Cardiac muscle cell (in vitro differentiated cells and primary cell): Measurements from ENCODE around the gene STAG1. TPM values are rescaled to one million over a fixed set of nuclear protein-coding genes. Genes with fewer than 3 reads are reported as not detected.
"Not testable (repeated sequence)": the region's sequence is repeated elsewhere in the genome, so short reads cannot be mapped to it uniquely, and the experiment has no call there.

Experiments used
- DNase-seq, 2 donors: peaks; one replicate each; pipeline versions ENCODE4 v3.0.0 to v3.0.0-alpha.2; 2010 to 2017; ENCODE audit warnings: low read depth in 1 of 2, low spot score in 1 of 2
- H3K27ac ChIP-seq: fragments of 200-600 bp; sonication (generic); 2 replicates; pipeline ENCODE4 v1.5.1; 2016
- H3K27me3 ChIP-seq: fragments of 200-600 bp; sonication (generic); 2 replicates; pipeline ENCODE4 v1.6.0; 2016; ENCODE audit warnings: control low read depth
- H3K36me3 ChIP-seq: fragments of 200-600 bp; sonication (generic); 2 replicates; pipeline ENCODE4 v1.5.1; 2016; ENCODE audit warnings: control low read depth
- H3K4me1 ChIP-seq: fragments of 200-600 bp; sonication (generic); 2 replicates; pipeline ENCODE4 v1.8.1; 2017; ENCODE audit warnings: low read depth, mild to moderate bottlenecking, mixed run types
- H3K4me3 ChIP-seq: fragments of 200-600 bp; sonication (generic); 2 replicates; pipeline ENCODE4 v1.5.1; 2016; ENCODE audit warnings: mild to moderate bottlenecking
- H3K9me3 ChIP-seq: fragments of 200-600 bp; sonication (generic); 2 replicates; pipeline ENCODE4 v1.5.1; 2017; ENCODE audit warnings: low read depth, mild to moderate bottlenecking, control low read depth
- polyA plus RNA-seq: library from polyadenylated mRNA; unstranded; fragments of >200 nt; fragmentation: Nextera tagmentation; extraction: Ambion mirVana; gene quantifications from 2 replicates; pipeline ENCODE4 v1.2.1, GENCODE V29; 2016
- total RNA-seq: library from RNA; depleted of rRNA; stranded (reverse); fragments of >200 nt; gene quantifications from 2 replicates; pipeline ENCODE4 v1.2.3, GENCODE V29; 2016
- TF ChIP-seq, protein P1 (sequence below): IDR thresholded peaks from 2 replicates; pipeline ENCODE4 v1.5.1; 2012; ENCODE audit warnings: low read depth, mild to moderate bottlenecking, low read length

Gene STAG1
- total and polyA plus RNA-seq, 2 experiments from 2014 or later, result 12.7 to 18.3 TPM

DNA sequence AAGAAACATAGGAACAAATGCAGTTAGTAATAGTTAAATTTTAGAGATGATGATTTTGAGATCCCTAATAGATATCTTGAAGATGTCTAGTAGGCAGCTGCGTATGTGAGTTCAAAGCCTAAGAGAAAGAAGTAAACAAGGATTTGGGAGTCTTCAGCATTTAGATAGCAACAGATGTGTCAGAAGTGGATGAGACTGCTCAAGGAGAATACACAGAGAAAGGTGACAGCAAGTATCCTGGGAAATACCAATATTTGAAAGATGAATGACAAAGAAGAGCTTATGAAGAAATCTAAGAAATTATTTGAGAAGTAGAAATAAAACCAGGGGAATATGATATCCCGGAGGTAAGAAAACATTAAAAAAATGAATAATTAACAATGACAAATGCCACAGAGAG lies 371.1 kb downstream of the STAG1 start:
- no peaks in the 10 kb centered on the region for H3K4me1 ChIP-seq
- H3K27me3 ChIP-seq, result no peaks in the 10 kb centered on the region
- H3K27ac ChIP-seq, result no peak overlapping the region
- no peak for DNase-seq
- TF ChIP-seq, protein P1, sequence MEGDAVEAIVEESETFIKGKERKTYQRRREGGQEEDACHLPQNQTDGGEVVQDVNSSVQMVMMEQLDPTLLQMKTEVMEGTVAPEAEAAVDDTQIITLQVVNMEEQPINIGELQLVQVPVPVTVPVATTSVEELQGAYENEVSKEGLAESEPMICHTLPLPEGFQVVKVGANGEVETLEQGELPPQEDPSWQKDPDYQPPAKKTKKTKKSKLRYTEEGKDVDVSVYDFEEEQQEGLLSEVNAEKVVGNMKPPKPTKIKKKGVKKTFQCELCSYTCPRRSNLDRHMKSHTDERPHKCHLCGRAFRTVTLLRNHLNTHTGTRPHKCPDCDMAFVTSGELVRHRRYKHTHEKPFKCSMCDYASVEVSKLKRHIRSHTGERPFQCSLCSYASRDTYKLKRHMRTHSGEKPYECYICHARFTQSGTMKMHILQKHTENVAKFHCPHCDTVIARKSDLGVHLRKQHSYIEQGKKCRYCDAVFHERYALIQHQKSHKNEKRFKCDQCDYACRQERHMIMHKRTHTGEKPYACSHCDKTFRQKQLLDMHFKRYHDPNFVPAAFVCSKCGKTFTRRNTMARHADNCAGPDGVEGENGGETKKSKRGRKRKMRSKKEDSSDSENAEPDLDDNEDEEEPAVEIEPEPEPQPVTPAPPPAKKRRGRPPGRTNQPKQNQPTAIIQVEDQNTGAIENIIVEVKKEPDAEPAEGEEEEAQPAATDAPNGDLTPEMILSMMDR, result no peak
- no peak overlapping the region for H3K4me3 ChIP-seq
- no peaks in the 10 kb centered on the region for H3K36me3 ChIP-seq
- no peaks in the 10 kb centered on the region for H3K9me3 ChIP-seq

DNA sequence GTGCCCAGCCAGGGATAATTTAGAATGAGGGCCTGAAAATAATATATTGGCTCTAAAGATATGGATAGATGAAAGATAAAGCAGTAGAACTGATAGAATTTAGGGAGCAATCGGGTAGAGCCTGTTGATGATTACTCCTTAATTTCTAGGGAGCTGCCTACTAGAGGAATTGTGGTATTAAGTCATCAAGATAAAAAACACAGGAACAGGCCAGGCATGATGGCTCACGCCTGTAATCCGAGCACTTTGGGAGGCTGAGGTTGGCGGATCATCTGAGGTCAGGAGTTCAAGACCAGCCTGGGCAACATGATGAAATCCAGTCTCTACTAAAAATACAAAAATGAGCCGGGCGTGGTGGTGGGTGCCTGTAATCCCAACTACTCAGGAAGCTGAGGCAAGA lies 371.6 kb downstream of the STAG1 start:
- H3K4me3 ChIP-seq, result no peak overlapping the region
- H3K27me3 ChIP-seq, result no peaks in the 10 kb centered on the region
- H3K36me3 ChIP-seq, result no peaks in the 10 kb centered on the region
- no peaks in the 10 kb centered on the region for H3K9me3 ChIP-seq
- peak in 1 of 2 donors; percentile 28 for DNase-seq
- no peak overlapping the region for H3K27ac ChIP-seq
- H3K4me1 ChIP-seq, result no peaks in the 10 kb centered on the region
- TF ChIP-seq, protein P1, result no peak

DNA sequence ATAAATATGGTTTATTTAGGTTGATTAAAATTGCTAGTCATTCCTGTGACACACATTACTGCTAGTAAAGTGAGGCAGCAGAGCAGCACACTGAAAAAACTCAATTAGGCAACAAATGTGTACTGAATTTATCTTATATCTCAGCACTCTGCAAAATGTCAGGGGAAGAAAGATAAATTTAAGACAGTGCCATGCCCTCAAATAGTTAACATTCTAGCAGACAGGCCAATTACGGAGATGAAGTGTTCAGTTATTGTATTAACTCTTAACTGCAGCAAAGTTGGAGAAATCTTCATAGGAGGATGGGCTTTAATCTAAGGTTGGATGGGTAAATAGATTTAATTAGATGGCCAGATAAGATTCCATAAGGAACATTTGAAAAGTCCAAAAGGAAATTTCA lies 374.2 kb downstream of the STAG1 start:
- Histone ChIP-seq H3K4me3 (no peak overlapping the region), H3K27me3 (no peaks in the 10 kb centered on the region), H3K36me3 (peaks cover 2% of the 10 kb centered on the region), H3K27ac (no peak overlapping the region), H3K9me3 (no peaks in the 10 kb centered on the region), H3K4me1 (no peaks in the 10 kb centered on the region)
- TF ChIP-seq, protein P1, result no peak
- DNase-seq, result no peak

DNA sequence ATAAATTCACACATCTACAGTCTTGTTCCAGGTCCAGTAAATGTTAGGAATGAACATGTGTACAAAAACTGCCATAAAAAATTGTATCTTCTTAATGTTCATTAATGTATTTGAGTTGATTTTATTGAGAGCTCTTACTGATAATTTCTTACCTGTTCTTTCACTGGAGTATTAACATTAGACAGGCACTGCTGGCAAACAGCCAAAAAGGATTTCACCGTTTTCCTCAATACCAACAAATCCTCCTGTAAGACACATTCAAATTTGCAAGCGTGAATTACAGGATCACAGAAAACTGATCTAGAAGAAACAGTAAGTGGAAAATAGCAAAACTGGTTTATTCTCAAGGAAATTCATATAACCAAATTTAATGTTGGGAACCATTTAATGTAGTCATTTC lies 374.7 kb downstream of the STAG1 start:
- Histone ChIP-seq H3K4me3 (no peak overlapping the region), H3K9me3 (no peaks in the 10 kb centered on the region), H3K27me3 (no peaks in the 10 kb centered on the region), H3K27ac (peak overlapping the region; percentile 11), H3K36me3 (peaks cover 2% of the 10 kb centered on the region), H3K4me1 (no peaks in the 10 kb centered on the region)
- TF ChIP-seq, protein P1, result no peak
- no peak for DNase-seq

DNA sequence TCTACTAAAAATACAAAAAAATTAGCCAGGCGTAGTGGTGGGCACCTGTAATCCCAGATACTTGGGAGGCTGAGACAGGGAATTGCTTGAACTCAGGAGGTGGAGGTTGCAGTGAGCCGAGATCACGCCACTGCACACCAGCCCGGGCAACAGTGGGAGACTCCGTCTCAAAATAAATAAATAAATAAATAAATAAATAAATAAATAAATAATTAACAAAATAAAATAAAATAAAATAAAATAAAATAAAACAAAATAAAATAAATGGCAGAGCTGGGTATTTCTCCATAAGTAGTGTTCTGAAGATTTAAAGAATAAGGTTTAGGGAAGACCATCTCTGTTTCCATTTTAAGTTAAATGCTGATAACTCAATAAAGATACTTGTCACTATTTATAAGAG lies 376.4 kb downstream of the STAG1 start:
- not testable (repeated sequence) for DNase-seq, H3K36me3 ChIP-seq, H3K27me3 ChIP-seq, H3K4me1 ChIP-seq, H3K4me3 ChIP-seq, H3K27ac ChIP-seq, H3K9me3 ChIP-seq

DNA sequence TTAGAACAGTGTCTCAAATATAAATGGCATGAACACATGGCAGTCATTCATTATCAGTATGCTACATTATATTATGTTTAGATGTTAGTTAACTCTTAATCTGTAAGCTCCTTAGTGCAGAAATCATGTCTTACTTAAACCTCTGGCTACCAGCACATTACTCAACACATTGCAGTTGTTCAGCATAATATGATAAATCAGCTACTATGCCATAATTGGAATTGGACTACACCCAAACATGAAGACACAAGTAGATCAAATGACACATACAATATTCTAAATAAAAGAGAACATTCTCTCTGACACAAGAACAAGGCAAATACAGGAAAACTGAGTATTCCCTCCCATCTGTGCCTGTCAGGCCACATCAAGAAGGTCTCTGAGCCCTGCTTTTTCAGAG lies 385.9 kb downstream of the STAG1 start:
- peak overlapping the region; percentile 14 for H3K27ac ChIP-seq
- H3K36me3 ChIP-seq, result peaks cover 9% of the 10 kb centered on the region
- no peaks in the 10 kb centered on the region for H3K9me3 ChIP-seq
- no peaks in the 10 kb centered on the region for H3K27me3 ChIP-seq
- TF ChIP-seq, protein P1, result no peak
- no peak overlapping the region for H3K4me3 ChIP-seq
- no peaks in the 10 kb centered on the region for H3K4me1 ChIP-seq
- peak in 1 of 2 donors; percentile 51 for DNase-seq
